CD14-positive monocyte (primary cell): ENCODE measurements around the gene LHFPL3. TPM values are rescaled to one million over a fixed set of nuclear protein-coding genes. Genes with fewer than 3 reads are reported as not detected.

ENCODE experiments used
- DNase-seq, 3 donors: peaks; one replicate each; pipeline ENCODE4 v3.0.0-alpha.2; 2011 to 2022
- H2AFZ ChIP-seq: 2 replicates; pipeline ENCODE4 v1.6.0; 2012; ENCODE audit warnings: mild to moderate bottlenecking, low read depth, low read length, inconsistent platforms; ENCODE audit not compliant: insufficient read depth, poor library complexity, severe bottlenecking
- H3K27ac ChIP-seq, 2 donors: 1 replicate in 1 of 2; 2 replicates in 1 of 2; pipeline ENCODE4 v1.5.1; 2012 to 2013; ENCODE audit warnings: low read length in 2 of 2, control low read depth in 1 of 2, inconsistent platforms in 1 of 2, low read depth in 1 of 2, mild to moderate bottlenecking in 1 of 2
- H3K27me3 ChIP-seq, 2 donors: one replicate each; pipeline versions ENCODE4 v1.6.0 to v1.6.1; 2011 to 2013; ENCODE audit warnings: low read length in 2 of 2; ENCODE audit not compliant: control insufficient read depth in 2 of 2, insufficient read depth in 2 of 2
- H3K36me3 ChIP-seq, 2 donors: replicated peaks in 1 of 2; 1 replicate in 1 of 2; 2 replicates in 1 of 2; pipeline versions ENCODE4 v1.5.1 to v1.6.1; 2012 to 2013; ENCODE audit warnings: low read length in 2 of 2, control low read depth in 1 of 2, inconsistent platforms in 1 of 2, mild to moderate bottlenecking in 1 of 2; ENCODE audit not compliant: insufficient read depth in 2 of 2, control insufficient read depth in 1 of 2
- H3K4me1 ChIP-seq, 2 donors: 1 replicate in 1 of 2; 2 replicates in 1 of 2; pipeline versions ENCODE4 v1.5.1 to v1.6.1; 2012 to 2013; ENCODE audit warnings: low read length in 2 of 2, control low read depth in 1 of 2, inconsistent platforms in 1 of 2, mild to moderate bottlenecking in 1 of 2, moderate library complexity in 1 of 2; ENCODE audit not compliant: insufficient read depth in 2 of 2, control insufficient read depth in 1 of 2
- H3K4me2 ChIP-seq: replicated peaks from 2 replicates; pipeline ENCODE3; 2012; ENCODE audit warnings: low read length, moderate library complexity, mild to moderate bottlenecking; ENCODE audit not compliant: poor library complexity, severe bottlenecking; ENCODE audit errors: extremely low read depth
- H3K4me3 ChIP-seq, 3 experiments: fragments of 200-600 bp in 1 of 3; sonication (generic) in 1 of 3; replicated peaks in 1 of 3; 1 replicate in 2 of 3; 2 replicates in 1 of 3; pipeline ENCODE4 v1.5.1; 2011 to 2013; ENCODE audit warnings: low read length in 3 of 3, mild to moderate bottlenecking in 3 of 3, control low read depth in 2 of 3, low read depth in 2 of 3, inconsistent platforms in 1 of 3, moderate library complexity in 1 of 3
- H3K79me2 ChIP-seq: 2 replicates; pipeline ENCODE4 v1.6.0; 2012; ENCODE audit warnings: mild to moderate bottlenecking, control low read depth, inconsistent platforms, low read length, moderate library complexity; ENCODE audit not compliant: insufficient read depth
- H3K9ac ChIP-seq: 2 replicates; pipeline ENCODE4 v1.6.0; 2017; ENCODE audit warnings: low read length, mild to moderate bottlenecking; ENCODE audit not compliant: insufficient read depth, poor library complexity, severe bottlenecking
- H3K9me3 ChIP-seq, 2 donors: replicated peaks in 1 of 2; 1 replicate in 1 of 2; 2 replicates in 1 of 2; pipeline versions ENCODE4 v1.5.1 to v1.6.1; 2012 to 2013; ENCODE audit warnings: low read length in 2 of 2, control low read depth in 1 of 2; ENCODE audit not compliant: control insufficient read depth in 1 of 2, insufficient read depth in 1 of 2
- H4K20me1 ChIP-seq: 2 replicates; pipeline ENCODE4 v1.6.0; 2012; ENCODE audit warnings: mild to moderate bottlenecking, low read length, control low read depth, moderate library complexity; ENCODE audit not compliant: insufficient read depth
- H3K27ac Mint-ChIP-seq, 7 donors: one replicate each; pipeline ENCODE4 v1.8.0; 2020; ENCODE audit warnings: mild to moderate bottlenecking in 7 of 7, mixed read lengths in 7 of 7, moderate library complexity in 6 of 7, inconsistent platforms in 2 of 7
- H3K27me3 Mint-ChIP-seq, 3 donors: one replicate each; pipeline ENCODE4 v1.8.0; 2021 to 2022; ENCODE audit warnings: low read depth in 3 of 3, mild to moderate bottlenecking in 3 of 3, mixed read lengths in 3 of 3, moderate library complexity in 3 of 3, inconsistent platforms in 1 of 3
- H3K36me3 Mint-ChIP-seq, 2 donors: one replicate each; pipeline ENCODE4 v1.8.0; 2020; ENCODE audit warnings: mixed read lengths in 2 of 2, inconsistent platforms in 1 of 2, mild to moderate bottlenecking in 1 of 2
- H3K4me1 Mint-ChIP-seq: one replicate; pipeline ENCODE4 v1.8.0; 2020; ENCODE audit warnings: mild to moderate bottlenecking, mixed read lengths
- H3K4me3 Mint-ChIP-seq, 2 donors: one replicate each; pipeline ENCODE4 v1.8.0; 2020; ENCODE audit warnings: mild to moderate bottlenecking in 2 of 2, mixed read lengths in 2 of 2, moderate library complexity in 1 of 2
- H3K9me3 Mint-ChIP-seq, 7 donors: one replicate each; pipeline ENCODE4 v1.8.0; 2020 to 2022; ENCODE audit warnings: mixed read lengths in 7 of 7, mild to moderate bottlenecking in 6 of 7, moderate library complexity in 6 of 7, inconsistent platforms in 2 of 7
- CTCF ChIP-seq: fragments of 200-600 bp; IDR thresholded peaks from one replicate; pipeline ENCODE4 v1.8.0; 2022; ENCODE audit warnings: antibody characterized with exemption, mild to moderate bottlenecking
- whole genome bisulfite sequencing: methylation state at CpG from one replicate; pipeline ENCODE4 v1.1.5; 2013; ENCODE audit warnings: missing lambda C conversion rate; ENCODE audit not compliant: insufficient coverage; 5-methylcytosine and 5-hydroxymethylcytosine counted together
- intact Hi-C, 2 donors: fragments of 100-400 bp; cut with micrococcal nuclease; formaldehyde crosslinking; loops; one replicate each; pipeline versions ENCODE4 v1.15.0 to v1.15.1; 2023
- polyA plus RNA-seq, 3 donors: library from polyadenylated mRNA; depleted of rRNA in 1 of 3; unstranded in 2 of 3; stranded (reverse) in 1 of 3; fragments of 300-500 nt in 2 of 3; fragments of >200 nt in 1 of 3; fragmentation: Illumina TruSeq in 2 of 3; gene quantifications; 1 replicate in 2 of 3; 2 replicates in 1 of 3; pipeline ENCODE4 v1.2.3, GENCODE V29; 2012 to 2021

LHFPL3 gene
- polyA plus RNA-seq, 3 donors: not detected

- Histone ChIP-seq H3K9me3 (peaks cover 0 to 5% of the 10 kb centered on the region in 2 donors), H2AFZ (no peak overlapping the region), H3K36me3 (no peaks in the 10 kb centered on the region), H3K4me2 (no peak overlapping the region), H3K27me3 (no peaks in the 10 kb centered on the region), H3K27ac (no peak overlapping the region), H4K20me1 (no peaks in the 10 kb centered on the region), H3K9ac (no peak overlapping the region), H3K4me3 (no peak overlapping the region), H3K4me1 (no peaks in the 10 kb centered on the region), H3K79me2 (no peaks in the 10 kb centered on the region)
- Mint-ChIP-seq H3K9me3 (peaks cover 0 to 14% (median 6%) of the 10 kb centered on the region in 7 donors), H3K4me3 (no peak overlapping the region), H3K27me3 (peaks cover 0 to 2% (median 0%) of the 10 kb centered on the region in 3 donors), H3K27ac (no peak overlapping the region), H3K36me3 (no peaks in the 10 kb centered on the region), H3K4me1 (no peaks in the 10 kb centered on the region)
- no peak for TF ChIP-seq CTCF
- 92% methylated on average over 3 of the region's 3 CpGs for WGBS
- intact Hi-C loops: no loop called here
- no peak for DNase-seq
Measured at GRCh38 chr7:104458875-104459274, 130.5 kb downstream of the LHFPL3 start.

GRCh38 chr7:104469166-104469820 lies 140.9 kb downstream of the LHFPL3 start:
- DNase-seq: no peak
- Histone ChIP-seq H3K27ac (no peak overlapping the region), H2AFZ (no peak overlapping the region), H3K27me3 (no peaks in the 10 kb centered on the region), H3K4me3 (no peak overlapping the region), H3K36me3 (no peaks in the 10 kb centered on the region), H3K4me2 (no peak overlapping the region), H3K4me1 (no peaks in the 10 kb centered on the region), H3K79me2 (no peaks in the 10 kb centered on the region), H3K9me3 (peaks cover 1 to 4% of the 10 kb centered on the region in 2 donors), H4K20me1 (no peaks in the 10 kb centered on the region), H3K9ac (no peak overlapping the region)
- H3K4me3 Mint-ChIP-seq: no peak overlapping the region
- no CpG with 5 or more reads among the region's 1 CpG for WGBS
- no peaks in the 10 kb centered on the region for H3K36me3 Mint-ChIP-seq
- no peak overlapping the region for H3K27ac Mint-ChIP-seq
- intact Hi-C loops: no loop called here
- TF ChIP-seq CTCF: no peak
- peaks cover 0 to 16% (median 4%) of the 10 kb centered on the region in 7 donors for H3K9me3 Mint-ChIP-seq
- H3K27me3 Mint-ChIP-seq: no peaks in the 10 kb centered on the region
- H3K4me1 Mint-ChIP-seq: no peaks in the 10 kb centered on the region
